ENCODE data around the gene ABITRAM.
A peak's percentile ranks its signal among the peaks of the same experiment; 100 is the strongest.
"Not testable (repeated sequence)": the region's sequence is repeated elsewhere in the genome, so short reads cannot be mapped to it uniquely, and the experiment has no call there.

Gene ABITRAM

GRCh38 chr9:108933231-108933717, 926 bp upstream of the ABITRAM start:
- peak; percentile 8 for DNase-seq

GRCh38 chr9:108933718-108934322, 380 bp upstream of the ABITRAM start, which contains the start of gene ELP1:
TSS of gene ELP1 (minus strand) at chr9:108934124. CDS start at chr9:108931146, 2,978 bp downstream.
- DNase-seq, result peak; percentile 96

- DNase-seq, result no peak
These were observed 3.5 kb downstream of the ABITRAM start for GRCh38 chr9:108937561-108938305.

- no peak for DNase-seq
These were observed 5.8 kb downstream of the ABITRAM start for GRCh38 chr9:108939975-108940374.

GRCh38 chr9:108950168-108950567, 16.0 kb downstream of the ABITRAM start:
- DNase-seq, result no peak

- DNase-seq, result no peak
These were observed 17.4 kb downstream of the ABITRAM start for GRCh38 chr9:108951578-108951977.

GRCh38 chr9:108953983-108954574, 19.9 kb downstream of the ABITRAM start:
- DNase-seq, result peak; percentile 56

GRCh38 chr9:108956022-108956630, 21.9 kb downstream of the ABITRAM start:
- no peak for DNase-seq

GRCh38 chr9:108956631-108957026, 22.4 kb downstream of the ABITRAM start:
- no peak for DNase-seq

GRCh38 chr9:108960331-108960730, 26.1 kb downstream of the ABITRAM start:
- no peak for DNase-seq

GRCh38 chr9:108961151-108961550, 27.0 kb downstream of the ABITRAM start:
- no peak for DNase-seq

GRCh38 chr9:108963459-108964143, 29.4 kb downstream of the ABITRAM start:
- peak; percentile 31 for DNase-seq

GRCh38 chr9:108967916-108968315, 33.7 kb downstream of the ABITRAM start:
- DNase-seq, result no peak

GRCh38 chr9:108971392-108971791, 37.2 kb downstream of the ABITRAM start:
- DNase-seq, result not testable (repeated sequence)

GRCh38 chr9:108972186-108972585, 38.0 kb downstream of the ABITRAM start:
- DNase-seq, result no peak

- no peak for DNase-seq
These were observed 38.5 kb downstream of the ABITRAM start for GRCh38 chr9:108972626-108973209.

- DNase-seq, result no peak
These were observed 39.7 kb downstream of the ABITRAM start for GRCh38 chr9:108973895-108974294.

- DNase-seq, result no peak
These were observed 44.0 kb downstream of the ABITRAM start for GRCh38 chr9:108978205-108978604.

- DNase-seq, result no peak
These were observed 46.7 kb downstream of the ABITRAM start for GRCh38 chr9:108980893-108981292.

GRCh38 chr9:108983885-108984284, 49.7 kb downstream of the ABITRAM start:
- DNase-seq, result no peak
